Neural progenitor cell (in vitro differentiated cells): ENCODE measurements around the gene MYL12B.

Source experiments
- CTCF ChIP-seq: fragments of 200-600 bp; sonication (generic); IDR thresholded peaks from 2 replicates; pipeline ENCODE4 v1.5.1; 2017; ENCODE audit warnings: antibody characterized with exemption, mild to moderate bottlenecking
- EZH2 ChIP-seq: fragments of 200-600 bp; sonication (generic); IDR thresholded peaks from 2 replicates; pipeline ENCODE4 v1.6.1; 2017; ENCODE audit warnings: antibody characterized with exemption, mild to moderate bottlenecking, moderate library complexity
- EZH2phosphoT487 ChIP-seq: fragments of 200-600 bp; sonication (generic); IDR thresholded peaks from 2 replicates; pipeline ENCODE4 v1.6.1; 2017; ENCODE audit warnings: antibody characterized with exemption

- TF ChIP-seq EZH2phosphoT487 (no peak), CTCF (no peak), EZH2 (no peak)
Observed at GRCh38 chr18:3230401-3231334, 31.3 kb upstream of the MYL12B start.
